ENCODE measurements around the gene BEST4.
"Not testable (repeated sequence)": the region's sequence is repeated elsewhere in the genome, so short reads cannot be mapped to it uniquely, and the experiment has no call there.

Gene BEST4

GRCh38 chr1:44819196-44819607 lies 31.2 kb upstream of the BEST4 start:
- DNase-seq: no peak

DNA sequence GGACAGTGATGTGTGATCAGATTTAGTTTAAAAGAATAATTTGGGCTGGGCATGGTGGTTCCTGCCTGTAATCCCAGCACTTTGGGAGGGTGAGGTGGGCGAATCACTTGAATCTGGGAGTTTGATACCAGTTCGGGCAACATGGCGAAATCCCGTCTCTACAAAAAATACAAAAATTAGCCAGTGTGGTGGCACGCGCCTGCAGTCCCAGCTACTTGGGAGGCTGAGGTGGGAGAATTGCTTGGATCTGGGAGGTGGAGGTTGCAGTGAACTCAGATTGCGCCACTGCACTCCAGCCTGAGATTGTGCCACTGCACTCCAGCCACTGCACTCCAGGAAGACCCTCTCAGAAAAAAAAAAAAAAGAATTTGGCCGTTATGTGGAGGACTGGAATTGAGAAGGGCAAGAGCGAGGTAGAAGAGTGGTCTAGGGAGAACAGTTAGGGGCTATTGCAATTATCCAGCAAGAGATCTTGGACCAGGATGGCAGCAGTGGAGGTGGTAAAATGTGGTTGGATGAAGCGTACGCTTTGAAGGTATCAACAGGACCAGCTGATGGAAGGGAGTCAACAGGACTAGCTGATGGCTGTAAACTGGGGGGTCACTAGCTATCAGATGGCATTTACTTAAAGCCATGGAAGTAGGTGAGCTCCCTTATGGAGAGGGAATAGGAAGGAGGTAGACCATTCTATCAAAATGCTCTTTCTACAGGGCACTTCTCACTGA lies 30.0 kb upstream of the BEST4 start:
- DNase-seq: no peak

GRCh38 chr1:44817307-44817706 lies 29.3 kb upstream of the BEST4 start:
- no peak for DNase-seq

DNA sequence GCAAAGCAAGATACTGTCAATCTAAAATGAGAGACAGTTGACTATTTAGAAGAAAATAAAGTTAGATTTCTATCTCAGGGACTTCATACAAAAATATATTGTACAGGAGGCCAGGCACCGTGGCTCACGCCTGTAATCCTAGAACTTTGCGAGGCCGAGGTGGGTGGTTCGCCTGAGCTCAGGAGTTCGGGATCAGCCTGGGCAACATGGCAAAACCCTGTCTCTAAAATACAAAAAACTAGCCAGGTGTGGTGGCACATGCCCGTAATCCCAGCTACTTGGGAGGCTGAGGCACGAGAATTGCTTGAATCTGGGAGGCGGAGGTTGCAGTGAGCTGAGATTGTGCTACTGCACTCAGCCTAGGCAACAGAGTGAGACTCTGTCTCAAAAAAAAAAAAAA lies 28.0 kb upstream of the BEST4 start:
- not testable (repeated sequence) for DNase-seq

- DNase-seq: no peak
These were observed 25.0 kb upstream of the BEST4 start for GRCh38 chr1:44812822-44813543.

DNA sequence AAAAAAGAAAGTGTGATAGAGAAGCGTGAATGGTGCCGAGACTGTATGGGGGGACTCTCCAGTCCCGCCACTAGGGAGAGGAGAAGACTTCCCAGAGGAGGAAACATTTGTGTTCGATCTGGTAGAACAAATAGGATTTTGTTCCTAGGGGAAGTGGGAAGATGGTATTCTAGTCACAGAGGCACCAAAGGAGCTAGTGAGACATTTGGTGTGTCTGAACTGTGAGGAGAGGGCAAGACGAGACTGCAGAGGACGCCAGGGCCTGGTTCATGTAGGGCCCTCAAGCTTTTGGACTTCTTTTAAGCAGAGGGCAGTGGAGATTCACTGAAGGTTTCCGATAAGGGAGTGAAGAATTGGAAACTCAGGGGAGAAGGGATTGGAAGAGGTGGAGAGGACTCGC lies 23.3 kb upstream of the BEST4 start:
- DNase-seq: no peak

DNA sequence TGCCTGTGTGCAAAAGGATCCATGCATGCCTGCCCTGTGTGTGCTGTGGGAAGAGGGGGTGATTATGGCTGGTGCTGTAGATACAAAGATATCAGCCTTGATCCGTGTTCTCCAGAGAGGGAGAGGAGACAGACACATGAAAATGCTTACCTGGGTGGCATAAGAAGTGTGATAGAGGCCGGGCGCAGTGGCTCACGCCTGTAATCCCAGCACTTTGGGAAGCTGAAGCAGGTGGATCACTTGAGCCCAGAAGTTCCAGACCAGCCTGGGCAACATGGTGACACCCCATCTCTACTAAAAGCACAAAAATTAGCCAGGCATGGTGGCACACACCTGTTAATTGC lies 22.8 kb upstream of the BEST4 start:
- not testable (repeated sequence) for DNase-seq

DNA sequence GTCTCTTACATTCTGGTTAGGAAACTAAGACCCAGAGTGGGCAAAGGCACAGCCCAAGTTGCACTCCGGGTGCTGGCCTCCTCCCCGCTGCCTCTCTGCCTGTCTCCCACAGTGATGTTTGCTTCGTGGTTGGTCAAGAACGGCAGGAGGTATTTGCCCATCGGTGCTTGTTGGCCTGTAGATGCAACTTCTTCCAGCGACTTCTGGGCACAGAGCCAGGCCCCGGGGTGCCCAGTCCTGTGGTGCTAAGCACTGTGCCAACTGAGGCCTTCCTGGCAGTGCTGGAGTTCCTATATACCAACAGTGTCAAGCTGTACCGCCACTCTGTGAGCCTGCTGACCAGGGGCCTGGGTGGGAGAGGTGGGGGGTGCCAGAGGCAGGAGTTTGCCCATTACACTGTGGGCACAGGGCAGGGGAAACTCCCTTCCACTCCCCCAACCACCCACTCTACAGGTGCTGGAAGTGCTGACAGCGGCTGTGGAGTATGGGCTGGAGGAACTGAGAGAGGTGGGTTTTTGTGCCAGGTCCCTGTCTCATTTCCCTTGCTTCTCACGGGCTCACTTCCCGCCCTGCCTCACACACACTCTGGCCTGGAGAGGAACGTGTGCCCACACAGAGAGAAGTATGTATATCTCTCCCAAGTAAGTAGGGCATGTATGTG lies 22.3 kb upstream of the BEST4 start:
- no peak for DNase-seq

DNA sequence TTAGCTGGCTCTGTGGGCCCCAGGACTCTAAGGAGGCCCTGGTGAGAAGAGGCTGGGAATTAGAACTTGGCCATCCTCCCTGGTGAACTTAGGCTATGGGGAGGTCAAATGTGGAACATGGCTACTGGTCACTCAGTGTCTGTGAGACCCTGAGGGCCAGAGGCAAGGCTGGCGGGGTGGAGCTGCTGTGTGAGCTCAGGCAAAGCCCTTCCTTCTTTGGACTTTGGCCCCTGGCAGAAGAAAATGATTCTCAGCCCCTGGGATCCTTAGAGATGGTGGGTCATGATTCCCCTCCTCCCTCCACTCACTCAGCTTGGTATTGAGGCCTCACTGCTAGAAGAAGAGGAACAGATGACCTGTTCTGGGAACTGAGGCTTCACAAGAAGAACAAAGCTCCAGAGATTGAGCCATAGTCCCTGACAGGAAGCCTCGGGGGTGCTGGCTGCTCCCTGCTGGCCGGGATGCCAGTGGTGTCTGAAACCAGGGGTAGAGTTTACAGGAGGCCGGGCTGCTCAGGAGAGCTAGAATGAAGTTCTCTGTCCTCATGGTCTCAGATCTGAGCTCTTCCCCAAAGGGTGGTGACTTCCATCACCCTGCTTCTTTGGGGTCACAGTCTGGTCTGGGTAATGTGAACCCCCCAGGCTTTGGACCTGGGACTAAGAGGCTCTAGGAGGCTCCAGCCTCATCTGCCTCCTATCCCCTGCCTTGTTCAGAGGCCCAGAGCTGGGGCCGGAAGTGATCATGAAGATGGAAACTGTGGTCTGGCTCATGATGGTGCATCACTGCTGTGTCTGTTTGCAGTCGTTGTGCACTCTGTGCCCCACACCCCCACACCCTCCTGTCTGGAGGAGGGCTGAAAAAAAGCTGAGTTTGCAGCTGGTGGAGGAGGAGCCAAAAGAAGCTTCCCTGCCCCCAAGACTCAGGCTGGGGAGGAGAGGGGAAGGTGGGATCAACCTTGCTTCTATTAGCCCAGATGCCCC lies 21.3 kb upstream of the BEST4 start:
- peak; percentile 75 for DNase-seq

GRCh38 chr1:44808063-44808937 lies 20.3 kb upstream of the BEST4 start, which contains the start of gene BTBD19:
TSS of gene BTBD19 (plus strand) at chr1:44808523. CDS start at chr1:44808821, 298 bp downstream.
- DNase-seq: peak; percentile 93

GRCh38 chr1:44807364-44808062 lies 19.5 kb upstream of the BEST4 start:
- DNase-seq: peak; percentile 100

DNA sequence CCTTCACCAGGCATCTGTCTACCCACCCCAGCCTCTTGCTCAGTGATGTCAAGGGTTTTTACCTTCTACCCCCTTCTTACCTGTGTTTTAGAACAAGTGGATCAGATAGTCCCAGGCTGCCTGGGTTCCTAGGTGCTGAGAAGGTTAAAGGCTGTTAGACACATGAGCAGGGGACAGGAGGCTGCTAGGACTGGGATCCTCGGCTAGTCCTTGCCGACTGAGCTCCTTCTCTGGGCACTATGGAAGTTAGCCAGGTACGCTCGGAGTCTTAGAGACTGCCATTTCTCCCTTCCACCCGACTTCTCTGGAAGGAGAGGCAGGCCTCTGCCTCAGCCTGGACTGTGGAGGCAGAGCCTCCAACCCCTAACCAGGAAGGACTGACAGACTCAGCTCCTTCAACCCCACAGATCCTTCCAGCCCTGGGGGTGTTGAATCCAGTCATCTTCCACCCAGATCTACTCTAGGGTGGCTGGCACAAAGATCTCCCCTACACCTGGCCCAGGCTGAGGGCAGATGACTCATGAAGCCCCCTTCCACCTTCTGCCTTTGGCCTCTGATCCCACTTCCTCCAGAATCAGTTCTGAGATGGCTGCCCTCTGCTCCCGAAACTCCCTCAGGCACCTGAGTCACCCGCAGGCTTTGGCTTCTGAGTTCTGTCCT lies 18.9 kb upstream of the BEST4 start, which contains the start of gene DYNLT4:
TSS of gene DYNLT4 (minus strand) at position 648 of the 660 bp plus-strand sequence. CDS start 683 bp downstream, outside the sequence.
- no peak for DNase-seq

DNA sequence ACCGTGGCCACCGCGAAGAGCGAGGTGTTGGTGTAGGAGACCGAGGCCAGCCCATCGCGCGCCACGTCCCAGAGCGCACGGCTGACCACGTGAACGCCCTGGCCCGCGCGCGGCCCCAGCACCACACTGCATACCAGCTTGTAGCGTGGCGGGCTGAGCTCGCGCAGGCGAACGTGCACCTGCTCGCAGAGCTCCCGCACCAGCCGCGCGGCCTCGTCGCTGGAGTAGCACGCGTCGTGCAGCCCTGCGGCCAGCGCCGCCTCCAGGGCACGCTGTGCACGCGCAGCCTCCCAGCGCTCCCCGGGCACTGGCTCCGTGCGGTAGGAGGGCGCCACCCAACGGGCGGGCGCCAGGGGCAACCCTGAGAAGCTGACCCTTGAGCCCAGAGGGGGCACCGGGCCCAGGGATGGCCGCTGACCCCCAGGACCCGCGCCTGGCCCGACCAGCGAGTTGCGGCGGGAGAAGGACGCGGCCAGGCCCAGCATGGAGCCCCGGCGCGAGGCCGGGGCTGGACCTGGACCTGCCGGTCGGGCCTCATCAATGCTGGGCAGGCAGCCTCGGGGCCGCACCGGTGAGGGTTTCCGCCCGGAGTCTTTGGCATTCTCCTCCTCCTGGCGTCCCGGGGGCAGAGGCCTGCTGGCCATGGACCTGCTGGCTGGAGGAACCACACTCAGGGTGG lies 18.2 kb upstream of the BEST4 start:
- no peak for DNase-seq

DNA sequence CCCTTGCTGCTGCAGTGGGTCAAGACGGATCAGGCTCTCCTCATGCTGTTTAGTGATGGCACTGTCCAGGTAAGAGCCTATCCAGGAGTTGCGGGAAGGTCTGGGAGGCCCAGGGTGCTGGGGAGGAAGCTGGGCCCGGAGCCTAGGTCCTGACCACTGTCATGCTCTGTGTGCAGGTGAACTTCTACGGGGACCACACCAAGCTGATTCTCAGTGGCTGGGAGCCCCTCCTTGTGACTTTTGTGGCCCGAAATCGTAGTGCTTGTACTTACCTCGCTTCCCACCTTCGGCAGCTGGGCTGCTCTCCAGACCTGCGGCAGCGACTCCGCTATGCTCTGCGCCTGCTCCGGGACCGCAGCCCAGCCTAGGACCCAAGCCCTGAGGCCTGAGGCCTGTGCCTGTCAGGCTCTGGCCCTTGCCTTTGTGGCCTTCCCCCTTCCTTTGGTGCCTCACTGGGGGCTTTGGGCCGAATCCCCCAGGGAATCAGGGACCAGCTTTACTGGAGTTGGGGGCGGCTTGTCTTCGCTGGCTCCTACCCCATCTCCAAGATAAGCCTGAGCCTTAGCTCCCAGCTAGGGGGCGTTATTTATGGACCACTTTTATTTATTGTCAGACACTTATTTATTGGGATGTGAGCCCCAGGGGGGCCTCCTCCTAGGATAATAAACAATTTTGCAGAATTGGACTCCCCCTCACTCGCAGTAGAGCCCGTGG lies 17.5 kb upstream of the BEST4 start:
- no peak for DNase-seq

DNA sequence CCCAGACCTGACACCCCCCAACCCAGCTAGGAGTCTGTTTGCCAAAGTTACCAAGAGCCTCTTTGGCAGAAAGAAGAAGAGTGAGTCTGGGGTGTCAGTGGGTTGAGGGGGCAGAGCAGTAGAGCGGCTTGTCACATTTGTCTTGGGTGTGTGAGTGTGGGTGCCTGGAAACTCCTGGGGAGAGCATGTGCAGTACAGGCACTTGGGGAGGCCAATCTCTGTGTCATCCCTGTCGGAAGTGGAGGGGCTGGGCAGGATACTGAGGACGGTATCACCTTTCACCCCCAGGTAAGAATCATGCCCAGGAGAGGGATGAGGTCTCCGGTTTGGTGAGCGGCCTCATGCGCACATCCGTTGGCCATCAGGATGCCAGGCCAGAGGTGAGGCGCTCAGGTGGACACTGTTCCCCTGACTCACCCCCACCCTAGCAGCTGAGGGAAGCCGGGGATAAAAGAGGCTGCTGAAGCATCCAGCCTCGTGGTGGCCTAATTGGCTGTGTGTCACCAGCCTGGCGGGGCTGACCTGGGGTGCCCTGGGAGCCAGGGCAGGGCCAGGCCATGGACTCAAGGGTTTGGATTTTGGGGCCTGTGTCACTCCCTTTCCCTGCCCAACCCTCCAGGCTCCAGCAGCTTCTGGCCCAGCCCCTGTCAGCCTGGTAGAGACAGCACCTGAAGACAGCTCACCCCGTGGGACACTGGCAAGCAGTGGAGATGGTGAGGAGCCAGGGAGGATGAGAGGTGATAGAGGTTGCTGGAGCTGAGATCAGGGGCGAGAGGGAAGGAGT lies 15.5 kb upstream of the BEST4 start:
- DNase-seq: no peak

GRCh38 chr1:44803062-44803311 lies 15.0 kb upstream of the BEST4 start:
- DNase-seq: no peak

DNA sequence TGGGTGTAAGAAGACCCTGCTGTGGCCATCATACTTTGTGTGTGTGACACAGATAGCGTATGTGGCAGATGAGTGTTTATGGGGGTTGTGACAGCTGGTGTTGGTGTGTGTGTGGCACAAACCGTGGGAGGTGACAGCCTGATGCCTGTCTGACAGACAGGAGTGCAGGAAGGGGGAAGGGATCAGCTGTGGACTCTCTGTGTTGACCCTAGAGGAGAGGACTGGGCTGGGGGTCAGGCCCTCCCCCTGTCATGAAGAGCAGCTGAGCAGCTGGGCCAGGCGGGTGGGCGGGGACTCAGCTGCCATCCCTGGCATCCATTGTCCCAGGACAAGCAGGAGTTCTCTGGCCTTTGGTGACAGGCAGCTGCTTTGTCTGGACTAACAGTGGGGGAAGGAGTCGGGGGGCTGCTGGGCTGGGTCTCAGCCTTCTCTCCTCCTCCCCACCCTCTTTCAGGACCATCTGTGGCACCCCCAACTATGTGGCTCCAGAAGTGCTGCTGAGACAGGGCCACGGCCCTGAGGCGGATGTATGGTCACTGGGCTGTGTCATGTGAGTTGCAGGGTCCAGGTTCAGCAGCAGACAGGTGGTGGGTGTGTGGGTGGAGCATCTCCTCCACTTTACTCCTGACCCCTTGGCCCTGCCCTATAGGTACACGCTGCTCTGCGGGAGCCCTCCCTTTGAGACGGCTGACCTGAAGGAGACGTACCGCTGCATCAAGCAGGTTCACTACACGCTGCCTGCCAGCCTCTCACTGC lies 14.5 kb upstream of the BEST4 start:
- no peak for DNase-seq
